HepG2 (cell line): ENCODE data around the gene SP9. TPM values are rescaled to one million over a fixed set of nuclear protein-coding genes. Genes with fewer than 3 reads are reported as not detected.

Experiments used
- ARNTL ChIP-seq: sonication (generic); formaldehyde crosslinking; IDR thresholded peaks from 2 replicates; pipeline ENCODE4 v1.4.0; 2020; ENCODE audit warnings: mild to moderate bottlenecking, missing genetic modification reagents
- ATF4 ChIP-seq, 2 experiments: fragments of 450-650 bp in 1 of 2; sonication (generic) in 1 of 2; formaldehyde crosslinking; IDR thresholded peaks; 2 replicates each; pipeline versions ENCODE4 v1.5.0 to v1.8.0; 2020 to 2022; ENCODE audit warnings: mild to moderate bottlenecking in 1 of 2, missing genetic modification reagents in 1 of 2
- CBX1 ChIP-seq: IDR thresholded peaks from one replicate; pipeline ENCODE4 v1.6.1; 2016; ENCODE audit warnings: antibody characterized with exemption, low read depth
- CREM ChIP-seq, 2 experiments: sonication (generic) in 1 of 2; formaldehyde crosslinking in 1 of 2; IDR thresholded peaks; 2 replicates each; pipeline versions ENCODE4 v1.4.0 to v1.6.1; 2016 to 2020; ENCODE audit warnings: antibody characterized with exemption in 1 of 2, mild to moderate bottlenecking in 1 of 2, missing genetic modification reagents in 1 of 2
- FOSL2 ChIP-seq: sonication (generic); formaldehyde crosslinking; IDR thresholded peaks from 2 replicates; pipeline ENCODE4 v1.4.0; 2020; ENCODE audit warnings: missing genetic modification reagents
- FOXO4 ChIP-seq: sonication (generic); formaldehyde crosslinking; conservative IDR thresholded peaks from 2 replicates; pipeline ENCODE4 v1.8.1; 2023; ENCODE audit warnings: missing genetic modification reagents
- FOXP4 ChIP-seq: sonication (generic); formaldehyde crosslinking; IDR thresholded peaks from 2 replicates; pipeline ENCODE4 v1.4.0; 2020; ENCODE audit warnings: missing genetic modification reagents
- KDM3A ChIP-seq: IDR thresholded peaks from 2 replicates; pipeline ENCODE4 v1.6.1; 2018; ENCODE audit warnings: low read depth, missing compliant biosample characterization
- KLF16 ChIP-seq, 2 experiments: sonication (generic) in 1 of 2; formaldehyde crosslinking in 1 of 2; IDR thresholded peaks; 2 replicates each; pipeline versions ENCODE4 v1.6.1 to v1.8.0; 2016 to 2023; ENCODE audit warnings: missing genetic modification reagents in 2 of 2, missing compliant biosample characterization in 1 of 2
- NCOR1 ChIP-seq: fragments of 200-600 bp; sonication (generic); IDR thresholded peaks from 2 replicates; pipeline ENCODE4 v1.7.0; 2017; ENCODE audit warnings: antibody characterized with exemption, low read length, borderline replicate concordance
- NFYC ChIP-seq: IDR thresholded peaks from 2 replicates; pipeline ENCODE4 v1.6.1; 2016; ENCODE audit warnings: missing genetic modification reagents, missing compliant biosample characterization
- NONO ChIP-seq, 2 experiments: fragments of 450-650 bp in 1 of 2; sonication (generic) in 1 of 2; formaldehyde crosslinking in 1 of 2; IDR thresholded peaks in 1 of 2; conservative IDR thresholded peaks in 1 of 2; 2 replicates each; pipeline versions ENCODE4 v1.6.1 to v1.8.0; 2017 to 2022; ENCODE audit warnings: mild to moderate bottlenecking in 1 of 2, missing genetic modification reagents in 1 of 2, moderate library complexity in 1 of 2
- POGK ChIP-seq: sonication (generic); formaldehyde crosslinking; conservative IDR thresholded peaks from 2 replicates; pipeline ENCODE4 v1.8.0; 2022; ENCODE audit warnings: mild to moderate bottlenecking, moderate library complexity, missing genetic modification reagents
- RAD51 ChIP-seq: fragments of 450-650 bp; IDR thresholded peaks from 2 replicates; pipeline ENCODE4 v1.6.1; 2016; ENCODE audit warnings: borderline replicate concordance
- SMAD1 ChIP-seq: sonication (generic); formaldehyde crosslinking; IDR thresholded peaks from 2 replicates; pipeline ENCODE4 v1.4.0; 2020; ENCODE audit warnings: missing genetic modification reagents, low read depth, mild to moderate bottlenecking, borderline replicate concordance
- SMAD3 ChIP-seq: sonication (generic); formaldehyde crosslinking; IDR thresholded peaks from 2 replicates; pipeline ENCODE4 v1.4.0; 2020; ENCODE audit warnings: missing genetic modification reagents
- TCF7L2 ChIP-seq: IDR thresholded peaks from 2 replicates; pipeline ENCODE4 v1.6.1; 2011; ENCODE audit warnings: mild to moderate bottlenecking, low read depth, low read length, moderate library complexity
- ZFP41 ChIP-seq: sonication (generic); formaldehyde crosslinking; IDR thresholded peaks from 2 replicates; pipeline ENCODE4 v1.4.0; 2020; ENCODE audit warnings: mild to moderate bottlenecking, missing genetic modification reagents, borderline replicate concordance
- ZNF430 ChIP-seq: sonication (generic); formaldehyde crosslinking; IDR thresholded peaks from 2 replicates; pipeline ENCODE4 v1.9.0; 2021; ENCODE audit warnings: mild to moderate bottlenecking, missing genetic modification reagents
- ZNF598 ChIP-seq: sonication (generic); formaldehyde crosslinking; IDR thresholded peaks from 2 replicates; pipeline ENCODE4 v1.5.1; 2020; ENCODE audit warnings: mild to moderate bottlenecking, missing genetic modification reagents, borderline replicate concordance
- ZNF691 ChIP-seq: sonication (generic); formaldehyde crosslinking; IDR thresholded peaks from 2 replicates; pipeline ENCODE4 v1.4.0; 2020; ENCODE audit warnings: missing genetic modification reagents, low read depth, mild to moderate bottlenecking, borderline replicate concordance
- ZNF777 ChIP-seq: sonication (generic); formaldehyde crosslinking; IDR thresholded peaks from 2 replicates; pipeline ENCODE4 v1.4.0; 2020; ENCODE audit warnings: missing genetic modification reagents
- polyA plus RNA-seq, 8 experiments: library from polyadenylated mRNA; depleted of rRNA in 3 of 8; stranded (reverse) in 7 of 8; unstranded in 1 of 8; fragments of >200 nt; fragmentation: Illumina TruSeq in 4 of 8; extraction: Trizol in 4 of 8; gene quantifications; 2 replicates each; pipeline versions ENCODE4 v1.2.1 to v1.2.3, GENCODE V29; 2011 to 2016; ENCODE audit warnings: low read depth in 4 of 8, missing spikeins in 1 of 8, mixed read lengths in 1 of 8; ENCODE audit not compliant: insufficient read depth in 1 of 8
- total RNA-seq, 5 experiments: library from RNA; depleted of rRNA; stranded (reverse); fragments of >200 nt; fragmentation: Illumina TruSeq; extraction: Trizol; gene quantifications; 2 replicates each; pipeline ENCODE4 v1.2.3, GENCODE V29; 2016; ENCODE audit warnings: low read depth in 1 of 5

Gene SP9
- total and polyA plus RNA-seq, 2 of the 13 experiments (the other 11 are each of a cell fraction or from before 2014, with no cell fraction given) = not detected

GRCh38 chr2:174341293-174341994 is 6.7 kb downstream of the SP9 start (continued):
- 0 out of 2 replicates have a peak, but pooled peaks have one; percentile 57 for TF ChIP-seq POGK
- peak in 1 of 2 experiments; percentile 75; a peak in 1 of 4 replicates for TF ChIP-seq KLF16 (CRISPR knock-in tag; IDR thresholded peaks at IDR 0.05)
- no peak for TF ChIP-seq TCF7L2
- TF ChIP-seq NCOR1 = no peak
- no peak for TF ChIP-seq FOXO4 (CRISPR knock-in tag)
- no peak for TF ChIP-seq ATF4 (CRISPR knock-in tag; IDR thresholded peaks at IDR 0.05)
- peak; percentile 97 for TF ChIP-seq KDM3A (CRISPR knock-in tag)
- no peak for TF ChIP-seq ARNTL (CRISPR knock-in tag)
- no peak for TF ChIP-seq NFYC
- TF ChIP-seq FOSL2 = no peak; the same call in 1 of the 2 replicates
- no peak for TF ChIP-seq SMAD1 (CRISPR knock-in tag)
- TF ChIP-seq ZFP41 = no peak
- no peak for TF ChIP-seq ZNF598
- TF ChIP-seq RAD51 = no peak
- peak; percentile 31; the same call in 1 of the 2 replicates for TF ChIP-seq ZNF777 (CRISPR knock-in tag)
- TF ChIP-seq NONO (IDR thresholded peaks at IDR 0.05) = no peak
- TF ChIP-seq NONO (CRISPR knock-in tag; conservative IDR thresholded peaks at IDR 0.05) = no peak
- TF ChIP-seq ZNF691 (CRISPR knock-in tag) = peak; percentile 65; the same call in 1 of the 2 replicates
- peak; percentile 25; the same call in 1 of the 2 replicates for TF ChIP-seq SMAD3
- no peak for TF ChIP-seq ZNF430
- TF ChIP-seq CREM (IDR thresholded peaks at IDR 0.05) = no peak
- no peak for TF ChIP-seq CREM (CRISPR knock-in tag; IDR thresholded peaks at IDR 0.05)
- no peak for TF ChIP-seq CBX1
- TF ChIP-seq FOXP4 = 0 out of 2 replicates have a peak, but pooled peaks have one; percentile 27
